ENCODE results near the gene CPA4.

Gene CPA4

GRCh38 chr7:130365511-130366441 is 72.8 kb downstream of the CPA4 start:
- DNase-seq (ENCODE audit: low read depth in 2 of 2): no peak

GRCh38 chr7:130366564-130366963 is 73.6 kb downstream of the CPA4 start:
- no peak for DNase-seq (ENCODE audit: low read depth in 2 of 2)

- DNase-seq (ENCODE audit: low read depth in 2 of 2): no peak
These were observed 74.3 kb downstream of the CPA4 start for GRCh38 chr7:130367088-130367755.

GRCh38 chr7:130367836-130368746 is 75.1 kb downstream of the CPA4 start:
- no peak for DNase-seq (ENCODE audit: low read depth in 2 of 2)

GRCh38 chr7:130369110-130369711 is 76.2 kb downstream of the CPA4 start:
- DNase-seq (ENCODE audit: low read depth in 2 of 2): no peak

- DNase-seq (ENCODE audit: low read depth in 2 of 2): no peak
These were observed 77.0 kb downstream of the CPA4 start for GRCh38 chr7:130369831-130370550.

- DNase-seq (ENCODE audit: low read depth in 2 of 2): no peak
These were observed 78.1 kb downstream of the CPA4 start for GRCh38 chr7:130371046-130371445.

- no peak for DNase-seq (ENCODE audit: low read depth in 2 of 2)
These were observed 79.6 kb downstream of the CPA4 start for GRCh38 chr7:130372402-130373165.

All from stimulated activated CD4-positive, alpha-beta T cell treated with anti-CD3 and anti-CD28 coated beads, Interleukin-1b, Interleukin-23, amount 100 ng/mL, for 4 hours (primary cell).